B cell (primary cell): ENCODE measurements around the gene ABI3BP. TPM values are rescaled to one million over a fixed set of nuclear protein-coding genes. Genes with fewer than 3 reads are reported as not detected.

Experiments
- ATAC-seq: fragments of 200-7000 bp; cut with Tn5 transposase; one replicate; pipeline ENCODE4 v1.10.0; 2021; ENCODE audit warnings: low read depth, mild to moderate bottlenecking, moderate number of reproducible peaks, moderate library complexity
- CTCF ChIA-PET: fragments of 350-600 bp; sonication (Branson Sonifier 250); formaldehyde crosslinking; loops from one replicate; lab custom pipeline; 2021; ENCODE audit warnings: antibody characterized with exemption, inconsistent platforms; lab: Charles Lee
- POLR2A ChIA-PET: fragments of 350-600 bp; sonication (Branson Sonifier 250); formaldehyde crosslinking; loops from one replicate; lab custom pipeline; 2021; ENCODE audit warnings: antibody characterized with exemption; lab: Charles Lee
- DNase-seq: peaks from one replicate; pipeline ENCODE4 v3.0.0; 2013
- H2AFZ ChIP-seq: 2 replicates; pipeline ENCODE4 v1.6.1; 2012; ENCODE audit warnings: mild to moderate bottlenecking, low read depth, low read length; ENCODE audit not compliant: insufficient read depth, poor library complexity, severe bottlenecking
- H3K27ac ChIP-seq, 2 donors: 1 replicate in 1 of 2; 2 replicates in 1 of 2; pipeline ENCODE4 v1.5.1; 2012 to 2013; ENCODE audit warnings: low read length in 2 of 2, mild to moderate bottlenecking in 2 of 2, moderate library complexity in 1 of 2
- H3K27me3 ChIP-seq, 4 experiments: fragments of 200-600 bp in 1 of 4; sonication (generic) in 1 of 4; replicated peaks in 1 of 4; 1 replicate in 2 of 4; 2 replicates in 2 of 4; pipeline versions ENCODE4 v1.6.1 to v1.7.0; 2013 to 2016; ENCODE audit warnings: low read length in 3 of 4, mild to moderate bottlenecking in 2 of 4, mixed read lengths in 1 of 4, moderate library complexity in 1 of 4; ENCODE audit not compliant: insufficient read depth in 4 of 4, control insufficient read depth in 3 of 4; ENCODE audit errors: control extremely low read depth in 1 of 4
- H3K36me3 ChIP-seq, 2 experiments: replicated peaks in 1 of 2; 1 replicate in 1 of 2; 2 replicates in 1 of 2; pipeline versions ENCODE4 v1.6.1 to v1.7.1; 2013; ENCODE audit warnings: low read length in 1 of 2; ENCODE audit not compliant: insufficient read depth in 2 of 2, control insufficient read depth in 1 of 2; ENCODE audit errors: control extremely low read depth in 1 of 2, extremely low read depth in 1 of 2
- H3K4me1 ChIP-seq, 2 donors: fragments of 200-600 bp in 1 of 2; sonication (generic) in 1 of 2; 1 replicate in 1 of 2; 2 replicates in 1 of 2; pipeline versions ENCODE4 v1.5.1 to v1.6.1; 2013 to 2017; ENCODE audit warnings: low read length in 2 of 2; ENCODE audit not compliant: control insufficient read depth in 2 of 2, insufficient read depth in 2 of 2
- H3K4me2 ChIP-seq: replicated peaks from 2 replicates; pipeline ENCODE3; 2012; ENCODE audit warnings: mild to moderate bottlenecking, low read depth, low read length; ENCODE audit not compliant: poor library complexity, severe bottlenecking
- H3K4me3 ChIP-seq, 5 experiments: fragments of 200-600 bp in 1 of 5; sonication (generic) in 1 of 5; 1 replicate in 3 of 5; 2 replicates in 2 of 5; pipeline versions ENCODE4 v1.5.1 to v1.7.0; 2011 to 2016; ENCODE audit warnings: low read length in 4 of 5, mild to moderate bottlenecking in 4 of 5, low read depth in 2 of 5, control low read depth in 1 of 5, moderate library complexity in 1 of 5; ENCODE audit not compliant: insufficient read depth in 1 of 5; ENCODE audit errors: control extremely low read depth in 1 of 5, extremely low read depth in 1 of 5
- H3K79me2 ChIP-seq: fragments of 200-600 bp; sonication (generic); one replicate; pipeline ENCODE4 v1.6.0; 2016; ENCODE audit warnings: low read length; ENCODE audit not compliant: control insufficient read depth, insufficient read depth
- H3K9ac ChIP-seq: fragments of 200-600 bp; sonication (generic); 2 replicates; pipeline ENCODE4 v1.6.1; 2017; ENCODE audit warnings: mild to moderate bottlenecking, low read length, moderate library complexity
- H3K9me3 ChIP-seq, 3 donors: one replicate each; pipeline versions ENCODE4 v1.6.1 to v1.7.1; 2013; ENCODE audit warnings: low read length in 2 of 3; ENCODE audit not compliant: control insufficient read depth in 2 of 3, insufficient read depth in 1 of 3; ENCODE audit errors: control extremely low read depth in 1 of 3
- H4K20me1 ChIP-seq: 2 replicates; pipeline ENCODE4 v1.6.0; 2012; ENCODE audit warnings: mild to moderate bottlenecking, low read length; ENCODE audit not compliant: insufficient read depth, control insufficient read depth, poor library complexity, severe bottlenecking
- H3K27ac Mint-ChIP-seq: one replicate; pipeline ENCODE4 v1.8.0; 2021; ENCODE audit warnings: mixed read lengths
- H3K27me3 Mint-ChIP-seq: one replicate; pipeline ENCODE4 v1.8.0; 2021; ENCODE audit warnings: mixed read lengths
- H3K4me1 Mint-ChIP-seq: one replicate; pipeline ENCODE4 v1.8.0; 2021; ENCODE audit warnings: mixed read lengths
- H3K4me3 Mint-ChIP-seq: one replicate; pipeline ENCODE4 v1.8.0; 2021; ENCODE audit warnings: mixed read lengths
- H3K9me3 Mint-ChIP-seq: one replicate; pipeline ENCODE4 v1.8.0; 2022; ENCODE audit warnings: mixed read lengths; ENCODE audit not compliant: insufficient read depth
- CTCF ChIP-seq: fragments of 200-600 bp; IDR thresholded peaks from one replicate; pipeline ENCODE4 v1.8.0; 2022; ENCODE audit warnings: antibody characterized with exemption, mild to moderate bottlenecking
- EZH2 ChIP-seq: IDR thresholded peaks from 2 replicates; pipeline ENCODE4 v1.6.1; 2012; ENCODE audit warnings: borderline replicate concordance, low read depth, mild to moderate bottlenecking, moderate library complexity, low read length; ENCODE audit not compliant: insufficient read depth, poor library complexity, severe bottlenecking
- WGBS: methylation state at CpG from one replicate; pipeline ENCODE4 v1.1.5; 2013; ENCODE audit warnings: missing lambda C conversion rate; ENCODE audit not compliant: insufficient coverage; 5-methylcytosine and 5-hydroxymethylcytosine counted together
- intact Hi-C: fragments of 100-400 bp; cut with micrococcal nuclease; formaldehyde crosslinking; loops from one replicate; pipeline ENCODE4 v1.10.0; 2022
- polyA plus RNA-seq: library from polyadenylated mRNA; depleted of rRNA; stranded (reverse); fragments of >200 nt; gene quantifications from 2 replicates; pipeline ENCODE4 v1.2.3, GENCODE V29; 2012
- total RNA-seq, 2 donors: library from RNA; stranded (reverse); fragments of 120-200 nt in 1 of 2; gene quantifications; 1 replicate in 1 of 2; 2 replicates in 1 of 2; pipeline versions ENCODE4 v1.2.3 to v1.2.4, GENCODE V29; 2013 to 2022

ABI3BP gene
- total and polyA plus RNA-seq, 2 donors (not counting 1 experiment from before 2014, with no cell fraction given) = not detected

- no peak for ATAC-seq
- TF ChIP-seq EZH2 (no peak), CTCF (no peak)
- H3K79me2 ChIP-seq = no peaks in the 10 kb centered on the region
- no peaks in the 10 kb centered on the region for H3K4me1 Mint-ChIP-seq
- no peak overlapping the region for H3K4me3 ChIP-seq
- H3K36me3 ChIP-seq = no peaks in the 10 kb centered on the region
- no peak for DNase-seq
- H3K27ac ChIP-seq = no peak overlapping the region
- no peaks in the 10 kb centered on the region for H3K9me3 Mint-ChIP-seq
- peaks cover 0 to 2% (median 0%) of the 10 kb centered on the region in 4 experiments for H3K27me3 ChIP-seq
- peaks cover 0 to 1% (median 0%) of the 10 kb centered on the region in 3 donors for H3K9me3 ChIP-seq
- H4K20me1 ChIP-seq = no peaks in the 10 kb centered on the region
- POLR2A ChIA-PET = no interaction called here
- no peaks in the 10 kb centered on the region for H3K4me1 ChIP-seq
- intact Hi-C loops = no loop called here
- no peak overlapping the region for H3K9ac ChIP-seq
- no peak overlapping the region for H3K4me2 ChIP-seq
- 88% methylated on average over 6 of the region's 10 CpGs for WGBS
- CTCF ChIA-PET = no interaction called here
- H2AFZ ChIP-seq = no peak overlapping the region
- H3K27ac Mint-ChIP-seq = no peak overlapping the region
- H3K4me3 Mint-ChIP-seq = no peak overlapping the region
- H3K27me3 Mint-ChIP-seq = no peaks in the 10 kb centered on the region
These were observed 77.3 kb downstream of the ABI3BP start for GRCh38 chr3:100915706-100916495.

- Histone ChIP-seq H3K4me2 (no peak overlapping the region), H3K9ac (no peak overlapping the region), H3K27ac (no peak overlapping the region), H3K36me3 (no peaks in the 10 kb centered on the region), H3K9me3 (peaks cover 0 to 1% (median 0%) of the 10 kb centered on the region in 3 donors), H3K4me1 (no peaks in the 10 kb centered on the region), H3K27me3 (peaks cover 0 to 2% (median 0%) of the 10 kb centered on the region in 4 experiments), H4K20me1 (no peaks in the 10 kb centered on the region), H3K4me3 (no peak overlapping the region), H3K79me2 (no peaks in the 10 kb centered on the region), H2AFZ (no peak overlapping the region)
- intact Hi-C loops = no loop called here
- ChIA-PET POLR2A (no interaction called here), CTCF (no interaction called here)
- no peak overlapping the region for H3K27ac Mint-ChIP-seq
- H3K4me1 Mint-ChIP-seq = no peaks in the 10 kb centered on the region
- no peak for ATAC-seq
- H3K9me3 Mint-ChIP-seq = no peaks in the 10 kb centered on the region
- DNase-seq = no peak
- WGBS = 98% methylated on average over 4 of the region's 5 CpGs
- TF ChIP-seq EZH2 (no peak), CTCF (no peak)
- H3K27me3 Mint-ChIP-seq = peaks cover 4% of the 10 kb centered on the region
- H3K4me3 Mint-ChIP-seq = no peak overlapping the region
These were observed 79.2 kb downstream of the ABI3BP start for GRCh38 chr3:100913870-100914648.
